Vagina (tissue), 2 donors: ENCODE results near the gene HAO2. TPM values are rescaled to one million over a fixed set of nuclear protein-coding genes. Genes with fewer than 3 reads are reported as not detected.
A peak's percentile ranks its signal among the peaks of the same experiment; 100 is the strongest.

Experiments
- DNase-seq, 2 donors: peaks; one replicate each; pipeline ENCODE4 v3.0.0-alpha.2; 2017; ENCODE audit errors: extremely low spot score in 2 of 2
- H3K27ac ChIP-seq: fragments of 200-600 bp; sonication (generic); one replicate; pipeline ENCODE4 v1.5.1; 2019
- H3K27me3 ChIP-seq: fragments of 200-600 bp; sonication (generic); one replicate; pipeline ENCODE4 v1.5.1; 2019
- H3K36me3 ChIP-seq, 2 donors: fragments of 200-600 bp; sonication (generic); one replicate each; pipeline ENCODE4 v1.5.1; 2017 to 2019
- H3K4me1 ChIP-seq: fragments of 200-600 bp; sonication (generic); one replicate; pipeline ENCODE4 v1.5.1; 2019
- H3K4me3 ChIP-seq, 2 donors: fragments of 200-600 bp; sonication (generic); 1 replicate in 1 of 2; 2 replicates in 1 of 2; pipeline ENCODE4 v1.5.1; 2016 to 2019
- H3K9me3 ChIP-seq: fragments of 200-600 bp; sonication (generic); one replicate; pipeline ENCODE4 v1.5.1; 2019
- POLR2A ChIP-seq, 2 donors: fragments of 450-650 bp; IDR thresholded peaks; one replicate each; pipeline ENCODE4 v1.6.1; 2017; ENCODE audit warnings: antibody characterized with exemption in 2 of 2, mild to moderate bottlenecking in 2 of 2, moderate library complexity in 2 of 2
- POLR2AphosphoS5 ChIP-seq, 2 donors: sonication (generic); formaldehyde crosslinking; IDR thresholded peaks; one replicate each; pipeline ENCODE4 v1.9.0; 2017; ENCODE audit warnings: antibody characterized with exemption in 2 of 2, mild to moderate bottlenecking in 2 of 2, low read depth in 1 of 2; ENCODE audit not compliant: insufficient read depth in 1 of 2
- intact Hi-C: fragments of 100-400 bp; cut with DNase I; formaldehyde crosslinking; loops from one replicate; pipeline ENCODE4 v1.15.1; 2023
- total RNA-seq: library from RNA; depleted of rRNA; stranded (reverse); fragments of >200 nt; gene quantifications from one replicate; pipeline ENCODE4 v1.2.3, GENCODE V29; 2016
- TF ChIP-seq, protein P1 (sequence below), 3 experiments: fragments of 450-650 bp in 2 of 3; fragments of 200-600 bp in 1 of 3; sonication (generic) in 1 of 3; IDR thresholded peaks; one replicate each; pipeline ENCODE4 v1.5.1; 2017 to 2019; ENCODE audit warnings: antibody characterized with exemption in 3 of 3, mild to moderate bottlenecking in 2 of 3, moderate library complexity in 2 of 3

The HAO2 gene
- total RNA-seq, 1 donor from 2014 or later, result not detected

DNA sequence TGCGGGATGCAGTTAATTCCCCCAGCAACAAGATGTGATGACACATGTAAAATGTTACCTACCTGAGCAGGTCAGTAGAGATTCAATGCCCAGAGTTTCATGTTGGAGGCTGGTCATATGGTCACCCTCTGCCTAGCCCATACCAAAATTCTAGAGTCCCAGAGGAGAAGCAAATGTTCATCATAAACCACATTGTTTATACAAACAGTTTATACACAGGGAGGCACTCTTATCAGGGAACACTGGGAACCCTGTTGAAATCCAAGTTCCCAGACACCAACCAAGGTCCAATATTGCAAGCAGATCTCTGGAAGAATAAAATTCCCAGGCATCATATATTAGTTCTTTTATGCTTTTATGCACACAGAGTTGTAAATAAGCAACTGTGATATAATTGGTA is 10.5 kb downstream of the HAO2 start:
- no peak overlapping the region for H3K27ac ChIP-seq
- H3K4me1 ChIP-seq, result no peaks in the 10 kb centered on the region
- DNase-seq, result peak in 1 of 2 donors; percentile 56
- intact Hi-C loops, result no loop called here
- H3K36me3 ChIP-seq, result no peaks in the 10 kb centered on the region
- no peaks in the 10 kb centered on the region for H3K9me3 ChIP-seq
- no peaks in the 10 kb centered on the region for H3K27me3 ChIP-seq
- no peak overlapping the region for H3K4me3 ChIP-seq
- no peak for TF ChIP-seq POLR2AphosphoS5 (IDR thresholded peaks at IDR 0.05; ENCODE audit: insufficient read depth in 1 of 2, low read depth in 1 of 2)
- TF ChIP-seq POLR2A (IDR thresholded peaks at IDR 0.05), result no peak
- TF ChIP-seq, protein P1, sequence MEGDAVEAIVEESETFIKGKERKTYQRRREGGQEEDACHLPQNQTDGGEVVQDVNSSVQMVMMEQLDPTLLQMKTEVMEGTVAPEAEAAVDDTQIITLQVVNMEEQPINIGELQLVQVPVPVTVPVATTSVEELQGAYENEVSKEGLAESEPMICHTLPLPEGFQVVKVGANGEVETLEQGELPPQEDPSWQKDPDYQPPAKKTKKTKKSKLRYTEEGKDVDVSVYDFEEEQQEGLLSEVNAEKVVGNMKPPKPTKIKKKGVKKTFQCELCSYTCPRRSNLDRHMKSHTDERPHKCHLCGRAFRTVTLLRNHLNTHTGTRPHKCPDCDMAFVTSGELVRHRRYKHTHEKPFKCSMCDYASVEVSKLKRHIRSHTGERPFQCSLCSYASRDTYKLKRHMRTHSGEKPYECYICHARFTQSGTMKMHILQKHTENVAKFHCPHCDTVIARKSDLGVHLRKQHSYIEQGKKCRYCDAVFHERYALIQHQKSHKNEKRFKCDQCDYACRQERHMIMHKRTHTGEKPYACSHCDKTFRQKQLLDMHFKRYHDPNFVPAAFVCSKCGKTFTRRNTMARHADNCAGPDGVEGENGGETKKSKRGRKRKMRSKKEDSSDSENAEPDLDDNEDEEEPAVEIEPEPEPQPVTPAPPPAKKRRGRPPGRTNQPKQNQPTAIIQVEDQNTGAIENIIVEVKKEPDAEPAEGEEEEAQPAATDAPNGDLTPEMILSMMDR (IDR thresholded peaks at IDR 0.05), result no peak

DNA sequence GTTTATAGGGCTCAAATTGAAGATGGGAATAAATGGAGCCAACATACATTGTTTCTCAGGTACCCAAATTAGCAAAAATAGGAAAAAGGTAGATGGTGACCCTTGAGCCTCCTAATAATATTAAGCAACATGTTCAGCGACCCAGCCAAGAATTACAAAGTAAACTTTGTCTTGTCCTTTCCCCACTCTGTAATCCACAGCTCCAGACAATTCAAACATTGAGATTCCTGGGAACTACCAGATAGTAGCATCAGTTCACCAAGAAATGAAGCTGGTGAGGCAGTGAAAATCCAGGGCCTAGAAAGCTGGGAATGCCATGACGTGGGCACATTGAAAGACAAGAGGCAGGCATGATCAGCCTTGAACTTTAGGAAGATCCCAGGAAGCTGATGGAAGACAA is 11.7 kb downstream of the HAO2 start:
- H3K4me3 ChIP-seq, result no peak overlapping the region
- H3K36me3 ChIP-seq, result no peaks in the 10 kb centered on the region
- no peaks in the 10 kb centered on the region for H3K27me3 ChIP-seq
- TF ChIP-seq POLR2AphosphoS5 (IDR thresholded peaks at IDR 0.05; ENCODE audit: insufficient read depth in 1 of 2, low read depth in 1 of 2) (no peak), POLR2A (IDR thresholded peaks at IDR 0.05) (no peak)
- TF ChIP-seq, protein P1 (IDR thresholded peaks at IDR 0.05), result no peak
- intact Hi-C loops, result no loop called here
- no peaks in the 10 kb centered on the region for H3K9me3 ChIP-seq
- no peaks in the 10 kb centered on the region for H3K4me1 ChIP-seq
- H3K27ac ChIP-seq, result no peak overlapping the region
- DNase-seq, result peak; percentile 0 to 14

DNA sequence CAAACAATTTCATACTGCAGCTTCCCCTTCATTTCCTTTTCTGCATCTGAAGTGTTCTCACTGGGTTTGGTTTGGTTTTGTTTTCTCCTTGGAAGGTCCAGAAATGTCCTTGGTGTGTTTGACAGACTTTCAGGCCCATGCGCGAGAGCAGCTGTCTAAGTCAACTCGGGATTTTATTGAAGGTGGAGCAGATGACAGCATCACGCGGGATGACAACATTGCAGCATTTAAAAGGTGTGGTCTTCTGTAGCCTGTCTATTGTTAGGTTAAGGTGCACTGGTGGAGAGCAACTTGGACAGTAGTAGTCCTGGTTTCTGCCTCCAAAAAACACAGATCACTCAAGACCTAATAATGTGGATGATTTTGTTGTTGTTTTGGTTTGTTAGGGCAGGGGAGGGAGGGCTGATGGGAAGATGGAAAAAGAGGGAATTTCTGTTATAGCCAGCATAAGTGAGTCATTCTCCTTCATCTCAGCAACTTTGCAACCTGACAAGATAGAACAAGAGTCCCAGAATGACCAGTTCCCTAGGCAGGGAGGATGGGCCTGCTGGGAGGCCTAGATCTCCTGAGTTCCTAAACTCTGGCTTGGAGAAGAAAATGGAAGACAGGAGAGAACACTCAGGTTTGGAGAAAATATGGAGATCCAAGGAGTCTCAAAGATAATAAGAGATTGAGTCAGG is 12.5 kb downstream of the HAO2 start:
- peak; percentile 27 to 43 for DNase-seq
- no peak overlapping the region for H3K4me3 ChIP-seq
- no peak overlapping the region for H3K27ac ChIP-seq
- H3K36me3 ChIP-seq, result no peaks in the 10 kb centered on the region
- intact Hi-C loops, result no loop called here
- TF ChIP-seq POLR2A (IDR thresholded peaks at IDR 0.05) (no peak), POLR2AphosphoS5 (IDR thresholded peaks at IDR 0.05; ENCODE audit: insufficient read depth in 1 of 2, low read depth in 1 of 2) (no peak)
- TF ChIP-seq, protein P1 (IDR thresholded peaks at IDR 0.05), result no peak
- no peaks in the 10 kb centered on the region for H3K9me3 ChIP-seq
- H3K4me1 ChIP-seq, result no peaks in the 10 kb centered on the region
- H3K27me3 ChIP-seq, result no peaks in the 10 kb centered on the region

DNA sequence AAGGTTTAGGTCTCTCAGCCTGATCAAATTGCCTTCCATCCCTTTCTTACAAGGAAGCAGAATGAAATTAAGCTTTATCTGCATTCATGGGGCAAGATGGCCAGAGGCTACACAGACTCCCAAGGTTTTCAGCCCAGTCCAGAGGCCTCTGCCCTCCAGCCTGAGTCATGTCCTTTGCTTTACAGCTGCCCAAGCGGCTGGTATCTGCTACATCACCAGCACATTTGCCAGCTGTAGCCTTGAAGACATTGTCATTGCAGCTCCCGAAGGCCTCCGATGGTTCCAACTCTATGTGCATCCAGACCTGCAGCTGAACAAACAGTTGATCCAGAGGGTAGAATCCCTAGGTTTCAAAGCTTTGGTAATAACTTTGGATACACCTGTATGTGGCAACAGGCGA is 16.0 kb downstream of the HAO2 start:
- Histone ChIP-seq H3K36me3 (no peaks in the 10 kb centered on the region), H3K9me3 (no peaks in the 10 kb centered on the region), H3K27me3 (no peaks in the 10 kb centered on the region), H3K27ac (no peak overlapping the region), H3K4me3 (no peak overlapping the region), H3K4me1 (no peaks in the 10 kb centered on the region)
- DNase-seq, result peak in 1 of 2 donors; percentile 37
- TF ChIP-seq, protein P1 (IDR thresholded peaks at IDR 0.05), result no peak
- TF ChIP-seq POLR2AphosphoS5 (IDR thresholded peaks at IDR 0.05; ENCODE audit: insufficient read depth in 1 of 2, low read depth in 1 of 2) (no peak), POLR2A (IDR thresholded peaks at IDR 0.05) (no peak)
- intact Hi-C loops, result no loop called here

DNA sequence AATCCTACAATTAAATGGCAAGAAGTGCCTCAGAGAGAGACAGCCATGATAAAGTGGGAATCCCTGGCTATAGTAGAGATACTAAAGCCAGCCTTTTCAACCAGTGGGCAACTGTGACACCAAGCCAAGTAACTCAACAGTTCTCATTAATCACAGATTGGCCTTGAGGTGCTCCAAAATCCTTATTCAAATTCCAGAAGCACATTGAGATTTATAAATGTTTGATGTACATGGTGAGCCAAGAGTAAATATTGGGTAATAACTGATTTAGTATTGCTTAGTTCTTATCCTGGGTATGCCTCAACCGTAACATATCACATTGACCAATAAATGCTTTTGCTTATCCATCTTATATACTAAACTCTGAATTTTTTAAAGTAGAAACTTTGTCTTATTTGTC is 17.1 kb downstream of the HAO2 start:
- H3K27me3 ChIP-seq, result no peaks in the 10 kb centered on the region

More for the DNA sequence above, 17.1 kb downstream of the HAO2 start:
- intact Hi-C loops, result no loop called here
- Histone ChIP-seq H3K4me1 (no peaks in the 10 kb centered on the region), H3K9me3 (no peaks in the 10 kb centered on the region), H3K4me3 (no peak overlapping the region), H3K27ac (no peak overlapping the region), H3K36me3 (no peaks in the 10 kb centered on the region)
- TF ChIP-seq, protein P1 (IDR thresholded peaks at IDR 0.05), result no peak
- TF ChIP-seq POLR2AphosphoS5 (IDR thresholded peaks at IDR 0.05; ENCODE audit: insufficient read depth in 1 of 2, low read depth in 1 of 2) (no peak), POLR2A (IDR thresholded peaks at IDR 0.05) (no peak)
- no peak for DNase-seq
